HCT116 (cell line): ENCODE results near the gene ACAT2. TPM values are rescaled to one million over a fixed set of nuclear protein-coding genes. Genes with fewer than 3 reads are reported as not detected.

Source experiments
- ATAC-seq: fragments of 200-7000 bp; cut with Tn5 transposase; 2 replicates; pipeline ENCODE4 v1.9.1; 2020; ENCODE audit warnings: mild to moderate bottlenecking, moderate library complexity
- BruUV-seq: library from RNA; stranded (reverse); fragments of 400-500 nt; replicated peaks from 2 replicates; lab custom pipeline; 2021; lab: Mats Ljungman, UMichigan
- CTCF ChIA-PET: fragments of 300-600 bp; sonication (Branson Sonifier 250); formaldehyde crosslinking; loops from one replicate; lab custom pipeline; 2021; ENCODE audit warnings: antibody characterized with exemption; lab: Charles Lee
- POLR2A ChIA-PET: fragments of 300-600, 350-600 bp; sonication (Branson Sonifier 250); formaldehyde crosslinking; loops from one replicate; lab custom pipeline; 2021; ENCODE audit warnings: antibody characterized with exemption; lab: Charles Lee
- RAD21 ChIA-PET, 2 experiments: fragments of 300-600 bp; sonication (Branson Sonifier 250); formaldehyde crosslinking; loops; one replicate each; lab custom pipeline; 2023; ENCODE audit warnings: low total read pairs in 2 of 2; ENCODE audit not compliant: uncharacterized antibody in 2 of 2, unreplicated experiment in 2 of 2, low non-redundant PET in 1 of 2; lab: Charles Lee
- DNase-seq: peaks from one replicate; pipeline ENCODE4 v3.0.0-alpha.2; 2010; ENCODE audit warnings: low read depth, low spot score
- H2AFZ ChIP-seq: fragments of 200-600 bp; shearing (Covaris generic), sonication (generic); 2 replicates; pipeline ENCODE4 v1.6.1; 2017; ENCODE audit warnings: low read depth, mixed run types, mixed read lengths, antibody characterized with exemption, low read length; ENCODE audit not compliant: poor library complexity, severe bottlenecking
- H3K27ac ChIP-seq: 2 replicates; pipeline ENCODE4 v1.5.1; 2012; ENCODE audit warnings: low read depth, low read length
- H3K27me3 ChIP-seq: fragments of 200-600 bp; sonication (generic); 2 replicates; pipeline ENCODE4 v1.6.1; 2016; ENCODE audit warnings: mixed run types, low read length, mixed read lengths; ENCODE audit not compliant: insufficient read depth
- H3K36me3 ChIP-seq, 2 experiments: fragments of 200-500 bp in 1 of 2; fragments of 200-600 bp in 1 of 2; sonication (Bioruptor generic) in 1 of 2; sonication (generic) in 1 of 2; 2 replicates each; pipeline versions ENCODE4 v1.5.1 to v1.6.1; 2014 to 2016; ENCODE audit warnings: low read length in 2 of 2, inconsistent platforms in 1 of 2, mixed read lengths in 1 of 2, mixed run types in 1 of 2; ENCODE audit not compliant: insufficient read depth in 2 of 2, control insufficient read depth in 1 of 2
- H3K4me1 ChIP-seq, 2 experiments: fragments of 200-600 bp in 1 of 2; sonication (generic) in 1 of 2; 2 replicates each; pipeline versions ENCODE4 v1.5.1 to v1.6.1; 2012 to 2017; ENCODE audit warnings: low read length in 2 of 2, inconsistent platforms in 1 of 2, mild to moderate bottlenecking in 1 of 2, mixed read lengths in 1 of 2, mixed run types in 1 of 2, moderate library complexity in 1 of 2; ENCODE audit not compliant: insufficient read depth in 2 of 2, control insufficient read depth in 1 of 2
- H3K4me2 ChIP-seq: fragments of 200-600 bp; sonication (generic); 2 replicates; pipeline ENCODE4 v1.6.1; 2017; ENCODE audit warnings: mixed run types, low read length, mixed read lengths
- H3K4me3 ChIP-seq, 2 experiments: fragments of 200-600 bp in 1 of 2; sonication (generic) in 1 of 2; replicated peaks in 1 of 2; 2 replicates each; pipeline ENCODE4 v1.5.1; 2011 to 2016; ENCODE audit warnings: low read length in 2 of 2, control low read depth in 1 of 2, low read depth in 1 of 2, mild to moderate bottlenecking in 1 of 2, mixed read lengths in 1 of 2, mixed run types in 1 of 2
- H3K79me2 ChIP-seq: fragments of 200-600 bp; sonication (generic); 2 replicates; pipeline ENCODE4 v1.6.1; 2017; ENCODE audit warnings: mild to moderate bottlenecking, mixed run types, low read length, moderate library complexity, mixed read lengths; ENCODE audit not compliant: insufficient read depth
- H3K9ac ChIP-seq: fragments of 200-600 bp; sonication (generic); 2 replicates; pipeline ENCODE4 v1.6.1; 2016; ENCODE audit warnings: low read length, mixed read lengths
- H3K9me2 ChIP-seq: fragments of 200-600 bp; sonication (generic), shearing (Covaris generic); 2 replicates; pipeline ENCODE4 v1.6.1; 2017; ENCODE audit warnings: mixed run types, mild to moderate bottlenecking, moderate library complexity; ENCODE audit not compliant: insufficient read depth
- H3K9me3 ChIP-seq, 2 experiments: fragments of 200-500 bp in 1 of 2; fragments of 200-600 bp in 1 of 2; sonication (Bioruptor generic) in 1 of 2; sonication (generic) in 1 of 2; 2 replicates each; pipeline ENCODE4 v1.6.1; 2014 to 2017; ENCODE audit warnings: low read length in 2 of 2, mixed read lengths in 2 of 2, inconsistent platforms in 1 of 2, low read depth in 1 of 2, mild to moderate bottlenecking in 1 of 2, mixed run types in 1 of 2, moderate library complexity in 1 of 2; ENCODE audit not compliant: control insufficient read depth in 1 of 2, insufficient read depth in 1 of 2
- H4K20me1 ChIP-seq: fragments of 200-600 bp; sonication (generic), shearing (Covaris generic); 2 replicates; pipeline ENCODE4 v1.6.1; 2017; ENCODE audit warnings: mixed run types, mild to moderate bottlenecking, moderate library complexity; ENCODE audit not compliant: insufficient read depth
- ATF3 ChIP-seq: IDR thresholded peaks from 2 replicates; pipeline ENCODE4 v1.6.1; 2012
- CBX3 ChIP-seq: IDR thresholded peaks from 2 replicates; pipeline ENCODE4 v1.6.1; 2012; ENCODE audit warnings: low read depth
- CEBPB ChIP-seq: IDR thresholded peaks from 2 replicates; pipeline ENCODE4 v1.6.1; 2012; ENCODE audit warnings: low read depth
- CTCF ChIP-seq, 3 experiments: fragments of 200-600 bp in 1 of 3; sonication (generic) in 1 of 3; IDR thresholded peaks in 2 of 3; conservative IDR thresholded peaks in 1 of 3; 2 replicates each; pipeline ENCODE4 v1.5.1; 2012 to 2017; ENCODE audit warnings: low read depth in 2 of 3, low read length in 2 of 3, antibody characterized with exemption in 1 of 3, borderline replicate concordance in 1 of 3, control low read depth in 1 of 3, mild to moderate bottlenecking in 1 of 3, mixed read lengths in 1 of 3, mixed run types in 1 of 3, moderate library complexity in 1 of 3; ENCODE audit not compliant: insufficient read depth in 1 of 3
- EGR1 ChIP-seq: IDR thresholded peaks from 2 replicates; pipeline ENCODE4 v1.6.1; 2012; ENCODE audit warnings: low read depth
- ELF1 ChIP-seq: IDR thresholded peaks from 2 replicates; pipeline ENCODE4 v1.6.1; 2012; ENCODE audit warnings: low read depth, borderline replicate concordance
- EZH2 ChIP-seq: fragments of 200-600 bp; sonication (generic); IDR thresholded peaks from 2 replicates; pipeline ENCODE4 v1.6.1; 2017; ENCODE audit warnings: antibody characterized with exemption, mixed run types
- EZH2phosphoT487 ChIP-seq: fragments of 200-600 bp; IDR thresholded peaks from 2 replicates; pipeline ENCODE4 v1.6.1; 2018; ENCODE audit warnings: antibody characterized with exemption, borderline replicate concordance
- JUND ChIP-seq: IDR thresholded peaks from 2 replicates; pipeline ENCODE4 v1.6.1; 2012
- POLR2AphosphoS5 ChIP-seq: IDR thresholded peaks from 2 replicates; pipeline ENCODE4 v1.6.1; 2011; ENCODE audit warnings: mild to moderate bottlenecking, low read depth, low read length, moderate library complexity
- RAD21 ChIP-seq: IDR thresholded peaks from 2 replicates; pipeline ENCODE4 v1.6.1; 2012; ENCODE audit warnings: low read depth, mild to moderate bottlenecking
- REST ChIP-seq: IDR thresholded peaks from 2 replicates; pipeline ENCODE4 v1.6.1; 2012; ENCODE audit warnings: low read depth
- SIN3A ChIP-seq: IDR thresholded peaks from 2 replicates; pipeline ENCODE4 v1.6.1; 2012; ENCODE audit warnings: low read depth
- SP1 ChIP-seq: IDR thresholded peaks from 2 replicates; pipeline ENCODE4 v1.6.1; 2012; ENCODE audit warnings: low read depth
- SRF ChIP-seq: IDR thresholded peaks from 2 replicates; pipeline ENCODE4 v1.6.1; 2012; ENCODE audit warnings: low read depth
- TCF7L2 ChIP-seq: IDR thresholded peaks from 2 replicates; pipeline ENCODE4 v1.7.0; 2011; ENCODE audit warnings: borderline replicate concordance, inconsistent platforms; ENCODE audit not compliant: insufficient read depth, insufficient read length; ENCODE audit errors: extremely low read depth
- ZBTB33 ChIP-seq: IDR thresholded peaks from 2 replicates; pipeline ENCODE4 v1.6.1; 2011; ENCODE audit warnings: mild to moderate bottlenecking, low read length, moderate library complexity; ENCODE audit not compliant: insufficient replicate concordance; ENCODE audit errors: extremely low read depth
- ZNF274 ChIP-seq: fragments of 200-500 bp; sonication (Bioruptor generic); IDR thresholded peaks from 2 replicates; pipeline ENCODE4 v1.6.1; 2014; ENCODE audit warnings: mild to moderate bottlenecking, low read depth, low read length, inconsistent platforms
- intact Hi-C: fragments of 100-400 bp; cut with micrococcal nuclease; formaldehyde crosslinking; loops from 2 replicates; pipeline ENCODE4 v1.10.0; 2022
- total RNA-seq: library from RNA; stranded (reverse); gene quantifications from one replicate; pipeline ENCODE4 v1.2.1, GENCODE V29; 2021; ENCODE audit not compliant: unreplicated experiment

ACAT2 gene
- total RNA-seq, 1 experiment from 2014 or later = 41.6 TPM

GRCh38 chr6:159826004-159826403 is 64.2 kb downstream of the ACAT2 start (continued):
- TF ChIP-seq ZBTB33 = no peak
- TF ChIP-seq ELF1 = no peak
- no peak for TF ChIP-seq EZH2phosphoT487

GRCh38 chr6:159826968-159827647 is 65.3 kb downstream of the ACAT2 start:
- DNase-seq (no peak), ATAC-seq (no peak)
- Histone ChIP-seq H4K20me1 (no peaks in the 10 kb centered on the region), H3K4me1 (no peaks in the 10 kb centered on the region), H3K9ac (no peak overlapping the region), H3K4me3 (no peak overlapping the region), H3K9me2 (no peaks in the 10 kb centered on the region), H3K4me2 (no peak overlapping the region), H3K36me3 (no peaks in the 10 kb centered on the region), H2AFZ (no peak overlapping the region), H3K79me2 (no peaks in the 10 kb centered on the region), H3K27ac (no peak overlapping the region), H3K9me3 (no peaks in the 10 kb centered on the region), H3K27me3 (no peaks in the 10 kb centered on the region)
- ChIA-PET CTCF (no interaction called here), RAD21 (no interaction called here), POLR2A (no interaction called here)
- intact Hi-C loops = no loop called here
- BruUV-seq = no TSS peak
- TF ChIP-seq SP1 (no peak), SIN3A (no peak), CBX3 (no peak), RAD21 (no peak), ATF3 (no peak), EGR1 (no peak), TCF7L2 (no peak), JUND (no peak), SRF (no peak), CTCF (IDR thresholded peaks at IDR 0.05 in 2 of 3, conservative IDR thresholded peaks at IDR 0.05 in 1 of 3; ENCODE audit: borderline replicate concordance in 1 of 3, insufficient read depth in 1 of 3, low read depth in 2 of 3, low read length in 2 of 3) (no peak), CEBPB (no peak), ELF1 (no peak), POLR2AphosphoS5 (no peak), ZNF274 (no peak), REST (no peak), EZH2 (no peak)
